GM18520 (cell line): ENCODE results near the gene B3GALT4.

Experiments
- ATAC-seq: cut with Tn5 transposase; IDR thresholded peaks from one replicate; pipeline ENCODE4 v1.9.1; 2021; ENCODE audit not compliant: unreplicated experiment

The B3GALT4 gene

GRCh38 chr6:33288921-33289783 is 12.2 kb downstream of the B3GALT4 start, which contains the start of the genes PFDN6 and WDR46:
PFDN6 (plus strand) TSS chr6:33289601; CDS start chr6:33289857, 256 bp downstream.
WDR46 (minus strand) TSS chr6:33289239; CDS start chr6:33289170, 69 bp downstream.
- peak; percentile 84 for ATAC-seq

GRCh38 chr6:33289784-33290315 is 12.9 kb downstream of the B3GALT4 start:
- no peak for ATAC-seq

GRCh38 chr6:33290459-33290858 is 13.5 kb downstream of the B3GALT4 start:
- ATAC-seq, result no peak

- ATAC-seq, result no peak
Measured at GRCh38 chr6:33292996-33293682, 16.2 kb downstream of the B3GALT4 start.

GRCh38 chr6:33294086-33294823 is 17.3 kb downstream of the B3GALT4 start:
- no peak for ATAC-seq

- no peak for ATAC-seq
Measured at GRCh38 chr6:33295621-33296369, 18.9 kb downstream of the B3GALT4 start.

GRCh38 chr6:33296797-33297405 is 20.0 kb downstream of the B3GALT4 start:
- no peak for ATAC-seq

- no peak for ATAC-seq
Measured at GRCh38 chr6:33297406-33297955, 20.6 kb downstream of the B3GALT4 start.

- no peak for ATAC-seq
Measured at GRCh38 chr6:33297956-33298772, 21.2 kb downstream of the B3GALT4 start.

- ATAC-seq, result peak; percentile 14
Measured at GRCh38 chr6:33298773-33299236, 21.9 kb downstream of the B3GALT4 start, which contains the start of gene RGL2. RGL2 (minus strand) TSS chr6:33298942; CDS start chr6:33298610, 332 bp downstream.

- ATAC-seq, result peak; percentile 59
Measured at GRCh38 chr6:33299237-33299944, 22.5 kb downstream of the B3GALT4 start.

GRCh38 chr6:33301877-33302276 is 25.0 kb downstream of the B3GALT4 start:
- ATAC-seq, result no peak

GRCh38 chr6:33304216-33304615 is 27.3 kb downstream of the B3GALT4 start:
- no peak for ATAC-seq

GRCh38 chr6:33305052-33305451 is 28.1 kb downstream of the B3GALT4 start:
- no peak for ATAC-seq

- no peak for ATAC-seq
Measured at GRCh38 chr6:33306356-33306755, 29.4 kb downstream of the B3GALT4 start.

- no peak for ATAC-seq
Measured at GRCh38 chr6:33312361-33313104, 35.6 kb downstream of the B3GALT4 start.

GRCh38 chr6:33313105-33313708 is 36.3 kb downstream of the B3GALT4 start:
- ATAC-seq, result peak; percentile 1
